NCI-H524 treated with DMSO at 0.1 percent for 48 hours (cell line): ENCODE measurements around the gene PLEKHA8.
A peak's percentile ranks its signal among the peaks of the same experiment; 100 is the strongest.

Experiments
- DNase-seq: peaks from one replicate; lab custom pipeline; 2025; lab: John Stamatoyannopoulos, UW

The PLEKHA8 gene

DNA sequence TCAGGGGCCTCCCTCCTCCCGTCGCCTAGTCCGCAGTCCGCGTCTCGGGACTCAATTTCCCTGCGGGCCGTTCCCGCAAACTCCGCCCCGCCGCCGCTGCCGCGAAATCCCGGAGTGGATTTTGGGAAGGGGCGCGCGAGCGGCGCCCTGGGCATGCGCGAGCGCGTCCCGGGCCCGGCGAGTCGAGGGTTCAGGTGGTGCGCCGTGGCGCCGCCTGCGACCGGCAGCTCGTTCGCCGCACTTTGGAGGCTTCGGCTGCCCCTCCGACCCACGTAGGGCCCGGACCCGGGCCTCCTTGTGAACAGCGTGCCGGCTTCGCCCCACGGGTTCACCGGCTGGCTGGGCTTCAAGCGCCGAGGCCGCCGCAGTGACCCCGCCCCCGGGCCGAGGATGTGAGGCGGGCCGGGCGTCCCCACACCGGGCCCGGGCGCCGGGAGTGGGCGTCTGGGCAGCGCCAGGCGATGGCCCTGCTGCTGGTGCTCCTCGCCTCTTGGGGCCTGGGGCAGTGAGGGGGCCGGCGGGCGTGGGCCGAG lies at the start of gene PLEKHA8:
Gene PLEKHA8, plus strand, starts transcription at position 197 of the 533 bp plus-strand sequence. CDS start 351 bp downstream, outside the sequence.
- no peak for DNase-seq

GRCh38 chr7:29980151-29980550 lies 48.1 kb upstream of the PLEKHA8 start:
- DNase-seq: peak; percentile 13

DNA sequence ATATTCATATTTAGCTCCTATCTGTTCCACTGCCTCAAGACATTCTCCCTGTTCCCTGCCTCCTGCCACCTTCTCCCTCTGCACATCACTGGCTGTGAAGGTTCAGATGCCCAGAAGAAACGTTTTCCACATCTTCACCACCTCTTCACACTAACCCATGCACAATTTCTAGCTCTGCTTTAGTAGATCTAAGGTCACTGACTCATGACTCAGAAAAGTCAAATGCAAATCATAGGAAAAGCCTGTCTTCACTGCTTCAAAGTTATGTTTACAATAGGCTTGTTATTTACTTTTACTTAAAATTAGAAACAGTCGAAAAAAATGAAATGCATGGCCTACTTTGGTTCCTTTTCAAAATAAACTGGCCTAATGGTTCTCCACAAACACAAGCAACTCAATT lies 41.1 kb upstream of the PLEKHA8 start:
- no peak for DNase-seq

DNA sequence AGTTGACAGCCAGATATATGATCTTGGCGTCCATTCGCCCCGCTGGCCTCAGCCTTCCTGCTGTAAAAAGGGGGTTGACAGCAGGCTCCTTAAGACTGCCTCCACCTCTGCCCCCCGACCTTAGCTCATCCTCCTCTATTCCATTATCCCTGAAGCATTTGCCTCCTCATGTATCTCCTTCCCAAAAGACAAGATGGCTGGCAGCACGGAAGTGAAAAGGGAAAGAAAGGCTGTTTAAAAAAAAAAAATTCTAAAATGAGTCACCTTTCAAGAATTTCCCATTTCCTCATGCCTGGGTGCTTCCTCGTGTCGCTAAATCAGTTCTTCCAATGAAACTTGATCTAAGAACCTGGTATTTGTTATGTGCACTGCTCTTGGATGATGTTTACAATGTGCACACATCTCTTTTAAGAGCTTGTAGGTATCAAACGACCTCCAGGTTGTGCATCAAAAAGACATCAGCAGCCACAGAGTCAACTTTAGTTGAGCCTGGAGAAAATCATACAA lies 40.3 kb upstream of the PLEKHA8 start:
- no peak for DNase-seq

- DNase-seq: peak; percentile 33
Observed at GRCh38 chr7:29988424-29989256, 39.6 kb upstream of the PLEKHA8 start.

DNA sequence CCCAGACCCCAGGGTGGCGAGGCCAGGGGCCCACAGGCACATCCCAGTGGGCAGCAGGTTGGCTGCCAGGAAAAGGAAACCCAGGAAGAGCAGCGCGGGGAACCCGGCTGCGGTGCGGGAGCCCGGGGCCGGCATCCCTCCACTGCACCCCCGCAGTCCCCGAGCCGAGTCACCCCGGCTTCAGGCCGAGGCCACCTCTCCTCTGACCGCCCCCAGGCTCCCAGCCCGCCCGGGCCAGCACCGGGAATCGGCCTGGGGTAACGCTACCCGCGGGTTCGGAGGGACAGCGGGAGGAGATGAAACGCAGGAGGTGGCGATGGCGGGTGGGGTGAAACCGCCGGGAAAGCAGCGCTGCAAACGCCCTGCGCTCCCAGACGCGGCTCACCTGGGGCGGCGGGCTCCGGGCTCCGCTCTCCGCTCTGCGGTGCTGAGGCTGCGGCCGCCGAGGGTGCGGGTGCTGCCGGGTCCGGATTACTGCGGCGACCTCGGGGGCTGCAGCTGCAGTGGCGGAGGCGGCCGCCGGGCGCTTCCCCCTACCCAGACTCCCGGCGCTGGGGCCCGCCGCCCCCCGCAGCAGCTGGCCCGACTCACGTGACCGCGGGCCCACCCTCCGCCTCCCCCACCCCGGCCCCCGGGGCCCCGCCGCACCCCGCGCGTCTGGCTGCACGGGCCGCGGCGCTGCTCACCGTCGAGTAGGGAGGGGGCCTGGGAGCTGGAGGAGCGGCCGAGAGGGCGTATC lies 38.8 kb upstream of the PLEKHA8 start, which contains the start of gene SCRN1:
Gene SCRN1, minus strand, starts transcription at position 545 of the 739 bp plus-strand sequence. CDS start 20,734 bp downstream, outside the sequence.
- no peak for DNase-seq

DNA sequence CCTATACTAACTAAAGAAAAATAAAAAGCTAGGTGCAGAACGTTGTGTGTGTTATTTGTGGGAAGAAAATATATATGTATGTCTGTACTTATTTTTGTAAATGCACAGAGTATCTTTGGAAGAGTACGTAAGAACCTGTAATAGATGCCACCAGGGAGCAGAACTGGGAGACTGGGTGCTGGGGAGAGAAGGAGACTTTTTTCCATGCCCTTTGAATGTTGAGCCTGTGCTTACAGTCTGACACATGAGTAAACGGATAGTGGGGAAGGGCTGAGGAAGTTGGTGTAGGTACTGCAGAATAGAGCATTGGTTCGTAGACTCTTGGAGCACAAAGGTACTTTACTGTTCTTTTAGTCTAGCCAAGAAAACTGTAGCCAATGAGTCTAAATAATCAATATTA lies 37.3 kb upstream of the PLEKHA8 start:
- DNase-seq: no peak

- DNase-seq: no peak
Observed at GRCh38 chr7:29991937-29992336, 36.3 kb upstream of the PLEKHA8 start.

DNA sequence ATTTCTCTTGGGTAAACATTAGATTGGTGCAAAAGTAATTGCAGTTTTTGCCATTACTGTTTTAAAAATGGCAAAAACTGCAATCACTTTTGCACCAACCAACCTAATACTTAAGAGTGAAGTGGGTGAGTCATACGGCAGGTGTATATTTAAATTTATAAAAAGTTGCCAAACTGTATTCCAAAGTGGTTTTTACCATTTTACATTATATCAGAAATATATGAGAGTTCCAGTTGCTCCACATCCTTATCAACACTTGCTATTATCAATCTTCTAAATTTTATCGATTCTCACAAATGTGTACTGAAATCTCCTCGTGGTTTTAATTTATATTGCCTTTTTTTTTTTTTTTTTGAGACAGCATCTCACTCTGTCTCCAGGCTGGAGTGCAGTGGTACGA lies 35.1 kb upstream of the PLEKHA8 start:
- no peak for DNase-seq

GRCh38 chr7:29995652-29996051 lies 32.6 kb upstream of the PLEKHA8 start:
- no peak for DNase-seq

- no peak for DNase-seq
Observed at GRCh38 chr7:29996321-29996720, 31.9 kb upstream of the PLEKHA8 start.

- DNase-seq: no peak
Observed at GRCh38 chr7:29998489-29998888, 29.7 kb upstream of the PLEKHA8 start.

DNA sequence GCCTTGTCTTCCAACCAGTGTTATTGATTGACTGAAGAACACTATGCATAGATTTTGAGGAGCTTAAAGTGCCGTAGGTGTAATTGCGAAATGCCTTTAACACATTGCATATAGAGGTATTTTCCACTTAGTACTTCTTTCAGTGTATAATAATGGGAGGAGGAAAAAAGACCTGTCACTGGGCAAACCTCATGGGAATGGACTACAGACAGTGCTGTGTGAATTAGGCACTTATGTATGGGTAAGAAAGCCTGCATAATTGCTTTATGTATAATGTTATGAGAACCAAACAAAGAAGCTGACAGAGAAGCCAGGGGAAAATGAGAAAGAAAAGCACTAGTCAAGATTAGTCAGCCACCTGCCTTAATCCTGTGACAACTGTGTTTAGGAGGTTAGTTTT lies 26.2 kb upstream of the PLEKHA8 start:
- no peak for DNase-seq

DNA sequence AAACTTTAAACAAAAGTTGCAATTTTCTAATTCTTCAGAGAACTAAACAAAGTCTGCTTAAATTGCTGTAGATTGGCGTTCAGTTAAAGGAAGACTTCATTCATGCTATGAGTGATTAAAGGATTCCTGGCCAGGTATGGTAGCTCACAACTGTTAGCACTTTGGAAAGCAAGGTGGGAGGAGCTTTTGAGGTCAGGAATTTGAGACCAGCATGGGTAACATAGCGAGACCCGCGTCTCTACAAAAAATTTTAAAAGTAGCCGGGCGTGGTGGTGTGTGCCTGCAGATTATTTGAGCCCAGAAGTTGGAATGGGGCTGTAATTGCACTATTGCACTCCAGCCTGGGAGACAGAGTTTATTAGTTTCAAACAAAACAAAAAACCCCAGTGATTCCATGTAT lies 25.1 kb upstream of the PLEKHA8 start:
- DNase-seq: no peak

GRCh38 chr7:30005464-30005863 lies 22.7 kb upstream of the PLEKHA8 start:
- no peak for DNase-seq

DNA sequence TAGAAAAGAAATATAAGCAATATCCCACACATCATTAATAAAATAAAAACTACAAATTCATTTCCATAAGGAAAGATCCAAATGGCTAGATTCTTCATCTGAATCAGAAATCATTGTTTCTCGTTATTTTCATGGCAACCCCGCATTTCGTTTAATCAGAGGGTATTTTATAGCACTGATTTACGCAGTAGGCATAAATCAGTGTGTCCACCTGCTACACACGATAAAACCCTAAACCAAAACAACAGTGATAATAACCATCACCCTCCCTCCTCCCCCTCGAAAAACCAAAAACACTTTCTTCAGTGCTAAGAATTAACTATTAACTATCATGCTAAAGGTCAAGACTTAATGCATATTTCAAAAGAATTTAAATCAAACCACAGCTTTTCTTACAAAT lies 18.2 kb upstream of the PLEKHA8 start:
- no peak for DNase-seq

DNA sequence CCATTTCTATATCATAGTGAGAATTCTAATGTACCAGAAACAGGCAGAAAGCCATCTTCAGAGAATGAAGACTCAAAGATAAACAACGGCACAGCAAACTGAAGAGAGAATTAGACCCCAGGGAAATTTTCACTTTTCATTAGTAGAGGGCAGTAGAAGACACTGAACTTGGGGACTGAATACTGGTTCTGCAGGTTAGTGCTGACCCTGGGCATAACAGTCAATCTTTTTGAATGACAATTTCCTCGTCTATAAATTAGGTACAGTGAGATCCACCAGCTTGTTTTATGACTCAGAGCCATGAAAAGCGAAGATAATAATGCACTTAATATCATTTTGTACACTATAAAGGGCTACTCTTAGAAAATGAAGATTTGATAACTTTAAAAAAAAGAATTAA lies 15.5 kb upstream of the PLEKHA8 start:
- DNase-seq: no peak

- no peak for DNase-seq
Observed at GRCh38 chr7:30018451-30018850, 9.8 kb upstream of the PLEKHA8 start.

- no peak for DNase-seq
Observed at GRCh38 chr7:30019387-30019786, 8.8 kb upstream of the PLEKHA8 start.

DNA sequence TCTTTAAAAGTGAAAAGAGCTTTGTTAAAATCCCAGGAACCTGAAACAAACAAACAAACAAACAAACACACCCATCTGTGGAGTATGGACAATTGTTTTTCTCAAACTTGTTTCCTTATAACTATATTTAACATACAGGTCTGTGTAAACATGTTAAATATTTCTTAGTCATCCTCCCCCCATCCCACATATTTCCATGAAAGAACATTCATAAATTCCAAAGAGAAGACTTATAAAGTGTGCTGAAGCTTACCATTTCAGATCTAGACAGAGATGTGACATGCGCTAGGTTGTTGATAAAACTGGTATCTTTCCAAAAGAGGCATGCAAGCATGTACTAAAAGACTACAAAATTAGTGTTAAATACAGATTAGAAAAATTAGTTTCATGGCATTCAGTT lies 8.3 kb upstream of the PLEKHA8 start:
- no peak for DNase-seq

GRCh38 chr7:30020535-30020934 lies 7.7 kb upstream of the PLEKHA8 start:
- DNase-seq: no peak

- no peak for DNase-seq
Observed at GRCh38 chr7:30022991-30023390, 5.2 kb upstream of the PLEKHA8 start.

DNA sequence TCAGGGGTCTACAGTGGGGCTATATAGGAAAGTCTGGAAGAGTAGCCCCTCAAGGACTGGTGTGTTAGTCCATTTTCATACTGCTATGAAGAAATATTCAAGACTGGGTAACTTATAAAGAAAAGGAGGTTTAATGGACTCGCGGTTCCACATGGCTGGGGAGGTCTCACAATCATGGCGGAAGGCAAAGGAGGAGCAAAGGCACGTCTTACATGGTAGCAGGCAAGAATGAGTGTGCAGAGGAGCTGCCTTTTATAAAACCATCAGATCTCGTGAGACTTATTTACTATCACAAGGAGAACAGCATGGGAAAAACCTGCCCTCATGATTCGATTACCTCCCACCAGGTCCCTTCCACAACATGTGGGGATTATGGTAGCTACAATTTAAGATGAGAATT lies 4.7 kb upstream of the PLEKHA8 start:
- DNase-seq: no peak
